ENCODE measurements around the gene TACC3. TPM values are rescaled to one million over a fixed set of nuclear protein-coding genes. Genes with fewer than 3 reads are reported as not detected.

Gene TACC3
- total and polyA plus RNA-seq, 2 of the 8 experiments (the other 6 are each of a cell fraction or from before 2014, with no cell fraction given), result 73.8 to 148 TPM

GRCh38 chr4:1739358-1739757 lies 18.0 kb downstream of the TACC3 start (continued):
- TF ChIP-seq, protein P1, sequence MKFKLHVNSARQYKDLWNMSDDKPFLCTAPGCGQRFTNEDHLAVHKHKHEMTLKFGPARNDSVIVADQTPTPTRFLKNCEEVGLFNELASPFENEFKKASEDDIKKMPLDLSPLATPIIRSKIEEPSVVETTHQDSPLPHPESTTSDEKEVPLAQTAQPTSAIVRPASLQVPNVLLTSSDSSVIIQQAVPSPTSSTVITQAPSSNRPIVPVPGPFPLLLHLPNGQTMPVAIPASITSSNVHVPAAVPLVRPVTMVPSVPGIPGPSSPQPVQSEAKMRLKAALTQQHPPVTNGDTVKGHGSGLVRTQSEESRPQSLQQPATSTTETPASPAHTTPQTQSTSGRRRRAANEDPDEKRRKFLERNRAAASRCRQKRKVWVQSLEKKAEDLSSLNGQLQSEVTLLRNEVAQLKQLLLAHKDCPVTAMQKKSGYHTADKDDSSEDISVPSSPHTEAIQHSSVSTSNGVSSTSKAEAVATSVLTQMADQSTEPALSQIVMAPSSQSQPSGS (IDR thresholded peaks at IDR 0.05; ENCODE audit: low read length), result no peak
- no peak for TF ChIP-seq TCF12 (IDR thresholded peaks at IDR 0.05; ENCODE audit: low read depth, low read length)
- no peak for TF ChIP-seq ASH2L (IDR thresholded peaks at IDR 0.05; ENCODE audit: low read length)
- no peak for TF ChIP-seq CHD2 (IDR thresholded peaks at IDR 0.05; ENCODE audit: low read length)
- TF ChIP-seq RBBP5 (IDR thresholded peaks at IDR 0.05; ENCODE audit: borderline replicate concordance, low read depth, low read length), result no peak
- TF ChIP-seq SP1 (IDR thresholded peaks at IDR 0.05; ENCODE audit: low read depth, low read length), result no peak
- TF ChIP-seq KDM1A (IDR thresholded peaks at IDR 0.05; ENCODE audit: borderline replicate concordance, low read length), result no peak
- no peak for TF ChIP-seq NANOG (IDR thresholded peaks at IDR 0.05; ENCODE audit: insufficient read depth, low read depth, low read length, poor library complexity, severe bottlenecking)
